Upper lobe of left lung (tissue), 6 donors: Measurements from ENCODE around the gene CYFIP1. TPM values are rescaled to one million over a fixed set of nuclear protein-coding genes. Genes with fewer than 3 reads are reported as not detected.
"Not testable (repeated sequence)": the region's sequence is repeated elsewhere in the genome, so short reads cannot be mapped to it uniquely, and the experiment has no call there.

ENCODE experiments used
- ATAC-seq, 2 donors: fragments of 200-7000 bp; cut with Tn5 transposase; one replicate each; pipeline ENCODE4 v1.9.1; 2022; ENCODE audit warnings: mild to moderate bottlenecking in 2 of 2, moderate library complexity in 2 of 2; ENCODE audit not compliant: low FRiP score in 2 of 2
- DNase-seq, 2 donors: peaks; one replicate each; pipeline ENCODE4 v3.0.0-alpha.2; 2019 to 2020
- H3K27ac ChIP-seq, 4 donors: fragments of 200-600 bp; sonication (generic); one replicate each; pipeline ENCODE4 v1.5.1; 2016 to 2019
- H3K27me3 ChIP-seq, 4 donors: fragments of 200-600 bp; sonication (generic); one replicate each; pipeline ENCODE4 v1.5.1; 2017 to 2019
- H3K36me3 ChIP-seq, 4 donors: fragments of 200-600 bp; sonication (generic); one replicate each; pipeline ENCODE4 v1.5.1; 2016 to 2019
- H3K4me1 ChIP-seq, 4 donors: fragments of 200-600 bp; sonication (generic); one replicate each; pipeline ENCODE4 v1.5.1; 2018 to 2019
- H3K4me3 ChIP-seq, 4 donors: fragments of 200-600 bp; sonication (generic); one replicate each; pipeline ENCODE4 v1.5.1; 2017 to 2019; ENCODE audit warnings: mild to moderate bottlenecking in 2 of 4, moderate library complexity in 1 of 4
- H3K9me3 ChIP-seq, 4 donors: fragments of 200-600 bp; sonication (generic); one replicate each; pipeline ENCODE4 v1.5.1; 2018 to 2019
- EP300 ChIP-seq, 4 donors: sonication (generic); formaldehyde crosslinking; IDR thresholded peaks; one replicate each; pipeline ENCODE4 v1.5.1; 2017; ENCODE audit warnings: antibody characterized with exemption in 4 of 4, control low read depth in 2 of 4
- POLR2A ChIP-seq, 4 donors: fragments of 450-650 bp; IDR thresholded peaks; one replicate each; pipeline ENCODE4 v1.5.1; 2016 to 2017; ENCODE audit warnings: antibody characterized with exemption in 4 of 4, mild to moderate bottlenecking in 2 of 4
- POLR2AphosphoS5 ChIP-seq, 2 donors: sonication (generic); formaldehyde crosslinking; IDR thresholded peaks; one replicate each; pipeline ENCODE4 v1.5.1; 2017; ENCODE audit warnings: antibody characterized with exemption in 2 of 2
- WGBS, 2 donors: methylation state at CpG; one replicate each; pipeline ENCODE4 v1.1.5; 2017 to 2018; 5-methylcytosine and 5-hydroxymethylcytosine counted together
- total RNA-seq, 6 donors: library from RNA; depleted of rRNA in 4 of 6; stranded (reverse); fragments of >200 nt in 4 of 6; gene quantifications; one replicate each; pipeline versions ENCODE4 v1.1.0 to v1.2.1, GENCODE V29; 2016 to 2021
- TF ChIP-seq, protein P1 (sequence below), 6 experiments: fragments of 450-650 bp in 4 of 6; fragments of 200-600 bp in 2 of 6; sonication (generic) in 2 of 6; IDR thresholded peaks; one replicate each; pipeline ENCODE4 v1.5.1; 2016 to 2019; ENCODE audit warnings: antibody characterized with exemption in 6 of 6
- donor health status: DM: no; HTN: no; CAD: no; lungs with moderate emphysema.
- donor health status: DM: no; HTN: yes; CAD: no; lungs with severe emphysema.

The CYFIP1 gene
- total RNA-seq, 6 donors from 2014 or later = 100 to 171 (median 136) TPM

- Histone ChIP-seq H3K36me3 (peaks cover 27 to 94% (median 63%) of the 10 kb centered on the region in 4 donors), H3K27ac (no peak overlapping the region), H3K9me3 (no peaks in the 10 kb centered on the region), H3K4me1 (no peaks in the 10 kb centered on the region), H3K4me3 (no peak overlapping the region), H3K27me3 (no peaks in the 10 kb centered on the region)
- WGBS, 2 donors = 86 to 96% methylated on average over 3 to 5 of the region's 5 CpGs
- no peak for DNase-seq
- ATAC-seq = peak in 1 of 2 donors; percentile 40
- no peak for TF ChIP-seq EP300 (IDR thresholded peaks at IDR 0.05)
- TF ChIP-seq, protein P1, sequence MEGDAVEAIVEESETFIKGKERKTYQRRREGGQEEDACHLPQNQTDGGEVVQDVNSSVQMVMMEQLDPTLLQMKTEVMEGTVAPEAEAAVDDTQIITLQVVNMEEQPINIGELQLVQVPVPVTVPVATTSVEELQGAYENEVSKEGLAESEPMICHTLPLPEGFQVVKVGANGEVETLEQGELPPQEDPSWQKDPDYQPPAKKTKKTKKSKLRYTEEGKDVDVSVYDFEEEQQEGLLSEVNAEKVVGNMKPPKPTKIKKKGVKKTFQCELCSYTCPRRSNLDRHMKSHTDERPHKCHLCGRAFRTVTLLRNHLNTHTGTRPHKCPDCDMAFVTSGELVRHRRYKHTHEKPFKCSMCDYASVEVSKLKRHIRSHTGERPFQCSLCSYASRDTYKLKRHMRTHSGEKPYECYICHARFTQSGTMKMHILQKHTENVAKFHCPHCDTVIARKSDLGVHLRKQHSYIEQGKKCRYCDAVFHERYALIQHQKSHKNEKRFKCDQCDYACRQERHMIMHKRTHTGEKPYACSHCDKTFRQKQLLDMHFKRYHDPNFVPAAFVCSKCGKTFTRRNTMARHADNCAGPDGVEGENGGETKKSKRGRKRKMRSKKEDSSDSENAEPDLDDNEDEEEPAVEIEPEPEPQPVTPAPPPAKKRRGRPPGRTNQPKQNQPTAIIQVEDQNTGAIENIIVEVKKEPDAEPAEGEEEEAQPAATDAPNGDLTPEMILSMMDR (IDR thresholded peaks at IDR 0.05) = no peak
- TF ChIP-seq POLR2A (IDR thresholded peaks at IDR 0.05) = no peak
- no peak for TF ChIP-seq POLR2AphosphoS5 (IDR thresholded peaks at IDR 0.05)
These were observed 33.5 kb upstream of the CYFIP1 start for GRCh38 chr15:23013681-23014080.

DNA sequence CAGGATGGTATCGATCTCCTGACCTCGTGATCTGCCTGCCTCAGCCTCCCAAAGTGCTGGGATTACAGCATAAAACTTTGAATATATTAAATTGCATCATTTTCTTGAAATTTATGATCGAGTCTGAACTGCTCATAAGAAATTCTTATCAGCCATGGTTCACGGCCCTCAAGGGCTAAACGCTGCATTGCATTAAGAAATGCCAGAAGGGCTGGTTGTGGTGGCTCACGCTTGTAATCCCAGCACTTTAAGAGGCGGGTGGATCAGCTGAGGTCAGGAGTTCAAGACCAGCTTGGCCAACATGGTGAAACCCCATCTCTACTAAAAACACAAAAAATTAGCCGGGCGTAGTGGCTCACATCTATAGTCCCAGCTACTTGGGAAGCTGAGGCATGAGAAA lies 32.4 kb upstream of the CYFIP1 start:
- H3K27me3 ChIP-seq, H3K27ac ChIP-seq, DNase-seq, H3K4me3 ChIP-seq, ATAC-seq, H3K9me3 ChIP-seq, H3K4me1 ChIP-seq: not testable (repeated sequence)
- 94 to 96% methylated on average over 9 of the region's 9 CpGs for WGBS, 2 donors
- H3K36me3 ChIP-seq = peaks cover 17 to 94% (median 63%) of the 10 kb centered on the region in 4 donors

DNA sequence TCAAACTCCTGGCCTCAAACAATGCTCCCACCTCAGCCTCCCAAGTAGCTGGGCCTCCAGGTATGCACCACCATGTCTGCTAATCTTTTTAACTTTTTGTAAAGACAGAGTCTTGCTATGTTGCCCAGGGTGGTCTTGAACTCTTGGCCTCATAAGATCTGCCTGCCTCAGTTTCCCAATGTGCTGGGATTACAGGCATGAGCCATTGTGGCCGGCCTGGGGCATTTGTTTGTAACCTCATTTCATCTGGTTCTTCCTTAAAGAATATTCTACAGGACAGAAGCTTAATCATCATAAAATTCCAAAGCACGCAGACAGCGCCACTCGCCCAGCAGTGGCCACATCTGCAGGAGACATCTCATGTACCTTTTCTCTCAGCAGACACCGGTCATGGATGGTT lies 23.6 kb upstream of the CYFIP1 start:
- Histone ChIP-seq H3K4me3 (no peak overlapping the region), H3K27ac (no peak overlapping the region), H3K9me3 (no peaks in the 10 kb centered on the region), H3K27me3 (no peaks in the 10 kb centered on the region), H3K36me3 (peaks cover 0 to 84% (median 45%) of the 10 kb centered on the region in 4 donors), H3K4me1 (no peaks in the 10 kb centered on the region)
- ATAC-seq = no peak
- TF ChIP-seq EP300 (IDR thresholded peaks at IDR 0.05) = no peak
- TF ChIP-seq POLR2A (IDR thresholded peaks at IDR 0.05) = no peak
- TF ChIP-seq, protein P1 (IDR thresholded peaks at IDR 0.05) = no peak
- TF ChIP-seq POLR2AphosphoS5 (IDR thresholded peaks at IDR 0.05) = no peak
- DNase-seq = no peak
- 97 to 98% methylated on average over 5 of the region's 5 CpGs for WGBS, 2 donors

DNA sequence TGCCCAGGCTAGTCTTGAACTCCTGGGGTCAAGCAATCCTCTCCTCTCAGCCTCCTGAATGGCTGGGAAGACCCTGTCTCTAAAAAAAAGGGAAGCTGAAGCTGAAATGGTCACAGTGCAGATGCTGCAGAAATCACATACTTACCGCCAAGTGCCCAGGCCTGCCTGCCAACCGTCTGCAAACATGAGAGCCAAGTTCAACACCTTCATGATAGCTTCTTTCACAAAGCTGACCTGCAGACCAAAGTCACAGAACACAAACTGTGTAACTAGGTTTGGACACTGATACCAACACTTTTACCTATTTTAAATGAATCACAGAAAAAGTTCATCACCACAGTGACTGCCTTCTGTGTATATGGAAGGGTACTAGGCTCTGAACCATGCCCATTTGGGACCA lies 22.8 kb upstream of the CYFIP1 start:
- no peak for TF ChIP-seq POLR2A (IDR thresholded peaks at IDR 0.05)
- no peak for TF ChIP-seq POLR2AphosphoS5 (IDR thresholded peaks at IDR 0.05)
- TF ChIP-seq, protein P1 (IDR thresholded peaks at IDR 0.05) = no peak
- TF ChIP-seq EP300 (IDR thresholded peaks at IDR 0.05) = no peak
- Histone ChIP-seq H3K36me3 (peaks cover 0 to 76% (median 44%) of the 10 kb centered on the region in 4 donors), H3K4me1 (no peaks in the 10 kb centered on the region), H3K27ac (no peak overlapping the region), H3K4me3 (no peak overlapping the region), H3K9me3 (no peaks in the 10 kb centered on the region), H3K27me3 (no peaks in the 10 kb centered on the region)
- WGBS, 2 donors = 88 to 90% methylated on average over 2 of the region's 2 CpGs
- ATAC-seq (no peak), DNase-seq (no peak)

DNA sequence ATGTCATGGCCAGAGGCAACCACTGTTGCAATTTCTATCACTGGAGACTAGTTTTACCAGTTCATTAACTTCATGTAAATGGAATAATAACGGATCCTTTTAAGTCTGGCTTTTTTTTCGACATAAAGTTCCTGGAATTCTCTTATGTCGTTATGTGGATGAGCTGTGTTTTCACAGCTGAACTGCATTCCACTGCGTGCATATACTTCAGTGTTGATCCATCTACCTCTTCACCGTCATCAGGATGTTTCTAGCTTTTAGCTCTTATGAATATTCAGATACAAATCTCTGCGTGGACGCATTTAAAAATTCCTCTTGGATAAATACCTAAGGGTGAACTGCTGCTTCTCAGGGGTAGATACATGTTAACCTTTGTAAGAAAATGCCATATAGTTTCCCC lies 15.6 kb upstream of the CYFIP1 start:
- DNase-seq = no peak
- Histone ChIP-seq H3K4me3 (no peak overlapping the region), H3K27me3 (no peaks in the 10 kb centered on the region), H3K9me3 (no peaks in the 10 kb centered on the region), H3K36me3 (peaks cover 0 to 45% (median 34%) of the 10 kb centered on the region in 4 donors), H3K27ac (no peak overlapping the region), H3K4me1 (no peaks in the 10 kb centered on the region)
- WGBS, 2 donors = 92 to 93% methylated on average over 7 of the region's 7 CpGs
- ATAC-seq = no peak
- TF ChIP-seq POLR2AphosphoS5 (IDR thresholded peaks at IDR 0.05) (no peak), EP300 (IDR thresholded peaks at IDR 0.05) (no peak), POLR2A (IDR thresholded peaks at IDR 0.05) (no peak)
- TF ChIP-seq, protein P1 (IDR thresholded peaks at IDR 0.05) = no peak
